ENCODE data around the gene ATL1.
A peak's percentile ranks its signal among the peaks of the same experiment; 100 is the strongest.

ATL1 gene

DNA sequence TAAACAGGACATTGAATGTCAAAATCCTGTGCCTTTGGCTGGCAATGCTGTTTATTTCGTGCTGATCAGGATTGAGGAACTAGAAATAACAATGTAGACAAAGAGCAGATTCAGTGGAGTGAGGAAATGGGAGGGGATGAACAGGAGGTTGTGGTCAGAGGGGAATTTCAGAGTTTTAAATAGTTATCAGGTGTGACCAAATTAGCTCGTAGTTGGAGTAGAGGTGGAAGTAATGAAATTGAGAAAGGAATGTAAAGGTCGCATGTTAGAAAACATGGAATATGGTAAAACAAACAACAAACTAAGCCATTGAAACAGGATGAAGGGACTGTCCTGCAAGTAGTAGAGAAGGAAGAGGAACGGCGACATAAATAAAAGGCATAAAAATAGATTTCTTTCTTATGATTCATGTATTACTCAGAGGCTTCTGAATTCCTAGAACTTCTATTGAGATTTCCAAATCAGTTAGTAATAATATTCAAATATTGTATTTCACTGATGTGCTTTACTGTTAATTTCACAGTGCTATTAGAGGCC, 117.7 kb downstream of the ATL1 start:
- peak; percentile 57 for DNase-seq (ENCODE audit: low read depth)
- TF ChIP-seq, protein P1, sequence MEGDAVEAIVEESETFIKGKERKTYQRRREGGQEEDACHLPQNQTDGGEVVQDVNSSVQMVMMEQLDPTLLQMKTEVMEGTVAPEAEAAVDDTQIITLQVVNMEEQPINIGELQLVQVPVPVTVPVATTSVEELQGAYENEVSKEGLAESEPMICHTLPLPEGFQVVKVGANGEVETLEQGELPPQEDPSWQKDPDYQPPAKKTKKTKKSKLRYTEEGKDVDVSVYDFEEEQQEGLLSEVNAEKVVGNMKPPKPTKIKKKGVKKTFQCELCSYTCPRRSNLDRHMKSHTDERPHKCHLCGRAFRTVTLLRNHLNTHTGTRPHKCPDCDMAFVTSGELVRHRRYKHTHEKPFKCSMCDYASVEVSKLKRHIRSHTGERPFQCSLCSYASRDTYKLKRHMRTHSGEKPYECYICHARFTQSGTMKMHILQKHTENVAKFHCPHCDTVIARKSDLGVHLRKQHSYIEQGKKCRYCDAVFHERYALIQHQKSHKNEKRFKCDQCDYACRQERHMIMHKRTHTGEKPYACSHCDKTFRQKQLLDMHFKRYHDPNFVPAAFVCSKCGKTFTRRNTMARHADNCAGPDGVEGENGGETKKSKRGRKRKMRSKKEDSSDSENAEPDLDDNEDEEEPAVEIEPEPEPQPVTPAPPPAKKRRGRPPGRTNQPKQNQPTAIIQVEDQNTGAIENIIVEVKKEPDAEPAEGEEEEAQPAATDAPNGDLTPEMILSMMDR (IDR thresholded peaks at IDR 0.05; ENCODE audit: insufficient read depth, low read depth, low read length, missing control alignments): no peak
- peak overlapping the region; percentile 35 for H3K4me3 ChIP-seq (ENCODE audit: low read depth, low read length)

DNA sequence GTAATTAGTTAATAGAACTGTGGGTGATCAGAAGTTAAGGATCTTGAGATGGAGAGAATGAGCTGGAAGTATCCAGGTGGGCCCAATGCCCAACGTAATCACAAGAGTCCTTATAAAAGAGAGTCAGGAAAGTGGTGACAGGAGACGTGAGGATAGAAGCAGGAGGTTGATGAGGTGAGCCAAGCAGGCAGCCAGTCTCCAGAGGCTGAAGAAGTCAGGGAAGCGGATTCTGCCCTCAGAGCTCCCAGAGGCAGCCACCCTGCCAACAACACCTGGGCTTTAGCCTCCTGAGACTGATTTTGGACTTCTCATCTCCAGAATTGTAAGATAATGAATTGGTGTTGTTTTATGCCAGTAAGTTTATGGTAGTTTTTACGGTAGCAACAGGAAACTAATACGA, 118.2 kb downstream of the ATL1 start:
- no peak overlapping the region for H3K4me3 ChIP-seq (ENCODE audit: low read depth, low read length)
- DNase-seq (ENCODE audit: low read depth): no peak
- TF ChIP-seq, protein P1 (IDR thresholded peaks at IDR 0.05; ENCODE audit: insufficient read depth, low read depth, low read length, missing control alignments): no peak

DNA sequence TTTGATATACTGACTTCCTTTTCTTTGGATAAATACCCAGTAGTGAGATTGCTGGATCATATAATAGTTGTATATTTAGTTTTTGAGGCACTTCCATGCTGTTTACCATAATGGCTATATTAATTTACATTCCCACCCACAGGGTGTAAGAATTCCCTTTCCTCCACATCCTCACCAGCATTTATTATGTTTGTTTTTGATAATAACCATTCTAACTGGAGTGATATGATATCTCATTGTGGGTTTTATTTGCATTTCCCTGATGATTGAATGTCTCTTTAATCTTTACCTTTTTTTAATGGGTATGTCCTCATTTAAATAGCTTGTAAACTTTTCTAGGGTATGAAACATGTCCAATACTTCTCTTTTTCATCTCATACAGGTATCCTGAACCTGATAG, 119.7 kb downstream of the ATL1 start:
- H3K4me3 ChIP-seq (ENCODE audit: low read depth, low read length): no peak overlapping the region
- DNase-seq (ENCODE audit: low read depth): no peak
- TF ChIP-seq, protein P1 (IDR thresholded peaks at IDR 0.05; ENCODE audit: insufficient read depth, low read depth, low read length, missing control alignments): no peak

Measured in GM12865 (cell line).